ENCODE data around the gene SORT1. TPM values are rescaled to one million over a fixed set of nuclear protein-coding genes. Genes with fewer than 3 reads are reported as not detected.
"Not testable (repeated sequence)": the region's sequence is repeated elsewhere in the genome, so short reads cannot be mapped to it uniquely, and the experiment has no call there.

SORT1 gene
- total and polyA plus RNA-seq, 4 donors, result 47.3 to 310 (median 96.9) TPM

GRCh38 chr1:109307274-109308021 lies 90.3 kb downstream of the SORT1 start:
- DNase-seq, result no peak
- Histone ChIP-seq H3K9me3 (ENCODE audit: control insufficient read depth, low read length) (no peaks in the 10 kb centered on the region), H3K36me3 (ENCODE audit: control insufficient read depth in 1 of 2, insufficient read depth in 2 of 2, low read length in 1 of 2) (peaks cover 4 to 9% of the 10 kb centered on the region in 2 donors), H3K4me3 (ENCODE audit: low read length in 2 of 2) (no peak overlapping the region), H3K4me1 (ENCODE audit: control insufficient read depth in 1 of 2, insufficient read depth in 2 of 2, low read length in 2 of 2) (no peaks in the 10 kb centered on the region), H3K27ac (ENCODE audit: low read depth in 1 of 2, low read length in 2 of 2) (no peak overlapping the region), H3K27me3 (ENCODE audit: control insufficient read depth in 1 of 2, insufficient read depth in 2 of 2, low read length in 1 of 2) (no peaks in the 10 kb centered on the region)
- ATAC-seq (ENCODE audit: low FRiP score), result no peak
- 49 to 52% methylated on average over 14 of the region's 14 CpGs for WGBS, 2 donors
- intact Hi-C loops (cut with DNase I), result no loop called here

- DNase-seq, result no peak
- H3K36me3 ChIP-seq (ENCODE audit: control insufficient read depth in 1 of 2, insufficient read depth in 2 of 2, low read length in 1 of 2), result peaks cover 4 to 9% of the 10 kb centered on the region in 2 donors
- H3K9me3 ChIP-seq (ENCODE audit: control insufficient read depth, low read length), result no peaks in the 10 kb centered on the region
- intact Hi-C loops (cut with DNase I), result no loop called here
- H3K4me1 ChIP-seq (ENCODE audit: control insufficient read depth in 1 of 2, insufficient read depth in 2 of 2, low read length in 2 of 2), result no peaks in the 10 kb centered on the region
- H3K27me3 ChIP-seq (ENCODE audit: control insufficient read depth in 1 of 2, insufficient read depth in 2 of 2, low read length in 1 of 2), result no peaks in the 10 kb centered on the region
- ATAC-seq (ENCODE audit: low FRiP score), result no peak
- no peak within 1 kb of the TSS for H3K27ac ChIP-seq (ENCODE audit: low read depth in 1 of 2, low read length in 2 of 2)
- WGBS, 2 donors, result 72 to 73% methylated on average over 7 of the region's 7 CpGs
- H3K4me3 ChIP-seq (ENCODE audit: low read length in 2 of 2), result no peak within 1 kb of the TSS
These were observed 90.9 kb downstream of the SORT1 start, which contains the start of gene MYBPHL for GRCh38 chr1:109306832-109307273. MYBPHL (minus strand) TSS chr1:109307011; CDS start chr1:109306991, 20 bp downstream.

GRCh38 chr1:109305991-109306390 lies 91.7 kb downstream of the SORT1 start:
- DNase-seq; H3K9me3 ChIP-seq (ENCODE audit: control insufficient read depth, low read length); H3K4me1 ChIP-seq (ENCODE audit: control insufficient read depth in 1 of 2, insufficient read depth in 2 of 2, low read length in 2 of 2); H3K4me3 ChIP-seq (ENCODE audit: low read length in 2 of 2); ATAC-seq (ENCODE audit: low FRiP score); H3K27ac ChIP-seq (ENCODE audit: low read depth in 1 of 2, low read length in 2 of 2); H3K36me3 ChIP-seq (ENCODE audit: control insufficient read depth in 1 of 2, insufficient read depth in 2 of 2, low read length in 1 of 2); H3K27me3 ChIP-seq (ENCODE audit: control insufficient read depth in 1 of 2, insufficient read depth in 2 of 2, low read length in 1 of 2): not testable (repeated sequence)
- WGBS, 2 donors, result 39 to 50% methylated on average over 10 of the region's 10 CpGs
- intact Hi-C loops (cut with DNase I), result loop anchor here in 1 of 2 donors (2.0 kb wide), 1 partner anchor 21 kb away; no protein-coding TSS in a partner anchor

- H3K36me3 ChIP-seq (ENCODE audit: control insufficient read depth in 1 of 2, insufficient read depth in 2 of 2, low read length in 1 of 2), result no peaks in the 10 kb centered on the region
- 53 to 55% methylated on average over 8 of the region's 8 CpGs for WGBS, 2 donors
- H3K4me1 ChIP-seq (ENCODE audit: control insufficient read depth in 1 of 2, insufficient read depth in 2 of 2, low read length in 2 of 2), result no peaks in the 10 kb centered on the region
- no peaks in the 10 kb centered on the region for H3K9me3 ChIP-seq (ENCODE audit: control insufficient read depth, low read length)
- H3K27me3 ChIP-seq (ENCODE audit: control insufficient read depth in 1 of 2, insufficient read depth in 2 of 2, low read length in 1 of 2), result no peaks in the 10 kb centered on the region
- H3K27ac ChIP-seq (ENCODE audit: low read depth in 1 of 2, low read length in 2 of 2), result no peak overlapping the region
- DNase-seq (no peak), ATAC-seq (ENCODE audit: low FRiP score) (no peak)
- no peak overlapping the region for H3K4me3 ChIP-seq (ENCODE audit: low read length in 2 of 2)
- intact Hi-C loops (cut with DNase I), result loop anchor here in 1 of 2 donors (2.0 kb wide), 1 partner anchor 20 kb away; no protein-coding TSS in a partner anchor
These were observed 93.3 kb downstream of the SORT1 start for GRCh38 chr1:109304226-109304920.

- intact Hi-C loops (cut with DNase I), result no loop called here
- no peak for ATAC-seq (ENCODE audit: low FRiP score)
- Histone ChIP-seq H3K4me3 (ENCODE audit: low read length in 2 of 2) (no peak overlapping the region), H3K36me3 (ENCODE audit: control insufficient read depth in 1 of 2, insufficient read depth in 2 of 2, low read length in 1 of 2) (no peaks in the 10 kb centered on the region), H3K27ac (ENCODE audit: low read depth in 1 of 2, low read length in 2 of 2) (no peak overlapping the region), H3K27me3 (ENCODE audit: control insufficient read depth in 1 of 2, insufficient read depth in 2 of 2, low read length in 1 of 2) (no peaks in the 10 kb centered on the region), H3K4me1 (ENCODE audit: control insufficient read depth in 1 of 2, insufficient read depth in 2 of 2, low read length in 2 of 2) (no peaks in the 10 kb centered on the region), H3K9me3 (ENCODE audit: control insufficient read depth, low read length) (no peaks in the 10 kb centered on the region)
- 87 to 88% methylated on average over 5 of the region's 5 CpGs for WGBS, 2 donors
- no peak for DNase-seq
These were observed 95.8 kb downstream of the SORT1 start for GRCh38 chr1:109301874-109302273.

GRCh38 chr1:109300650-109301151 lies 97.0 kb downstream of the SORT1 start:
- Histone ChIP-seq H3K9me3 (ENCODE audit: control insufficient read depth, low read length) (no peaks in the 10 kb centered on the region), H3K27me3 (ENCODE audit: control insufficient read depth in 1 of 2, insufficient read depth in 2 of 2, low read length in 1 of 2) (no peaks in the 10 kb centered on the region), H3K27ac (ENCODE audit: low read depth in 1 of 2, low read length in 2 of 2) (no peak overlapping the region), H3K4me3 (ENCODE audit: low read length in 2 of 2) (no peak overlapping the region), H3K4me1 (ENCODE audit: control insufficient read depth in 1 of 2, insufficient read depth in 2 of 2, low read length in 2 of 2) (no peaks in the 10 kb centered on the region), H3K36me3 (ENCODE audit: control insufficient read depth in 1 of 2, insufficient read depth in 2 of 2, low read length in 1 of 2) (no peaks in the 10 kb centered on the region)
- DNase-seq, result no peak
- intact Hi-C loops (cut with DNase I), result no loop called here
- 86 to 87% methylated on average over 16 of the region's 16 CpGs for WGBS, 2 donors
- ATAC-seq (ENCODE audit: low FRiP score), result no peak

GRCh38 chr1:109299558-109300343 lies 98.0 kb downstream of the SORT1 start:
- 78 to 80% methylated on average over 20 of the region's 20 CpGs for WGBS, 2 donors
- Histone ChIP-seq H3K36me3 (ENCODE audit: control insufficient read depth in 1 of 2, insufficient read depth in 2 of 2, low read length in 1 of 2) (no peaks in the 10 kb centered on the region), H3K4me3 (ENCODE audit: low read length in 2 of 2) (no peak overlapping the region), H3K27ac (ENCODE audit: low read depth in 1 of 2, low read length in 2 of 2) (no peak overlapping the region), H3K9me3 (ENCODE audit: control insufficient read depth, low read length) (no peaks in the 10 kb centered on the region), H3K4me1 (ENCODE audit: control insufficient read depth in 1 of 2, insufficient read depth in 2 of 2, low read length in 2 of 2) (no peaks in the 10 kb centered on the region), H3K27me3 (ENCODE audit: control insufficient read depth in 1 of 2, insufficient read depth in 2 of 2, low read length in 1 of 2) (no peaks in the 10 kb centered on the region)
- no peak for DNase-seq
- ATAC-seq (ENCODE audit: low FRiP score), result peak; percentile 27
- intact Hi-C loops (cut with DNase I), result no loop called here

Data from aorta (tissue), 5 donors.